Mesenchymal stem cell (in vitro differentiated cells and primary cell): ENCODE data around the gene ANXA4.

Source experiments
- DNase-seq: peaks from one replicate; pipeline ENCODE4 v3.0.0-alpha.2; 2013
- H2AFZ ChIP-seq: one replicate; pipeline ENCODE4 v1.6.1; 2013; ENCODE audit warnings: low read depth, mild to moderate bottlenecking, control low read depth, inconsistent platforms, low read length, moderate library complexity
- H2AK5ac ChIP-seq: 2 replicates; pipeline ENCODE4 v1.6.1; 2013; ENCODE audit warnings: low read length, moderate library complexity, mild to moderate bottlenecking, inconsistent platforms; ENCODE audit not compliant: severe bottlenecking
- H2BK120ac ChIP-seq: one replicate; pipeline ENCODE4 v1.6.1; 2013; ENCODE audit warnings: low read depth, mild to moderate bottlenecking, inconsistent platforms, low read length, moderate library complexity
- H2BK12ac ChIP-seq, 2 experiments: one replicate each; pipeline ENCODE4 v1.6.1; 2013; ENCODE audit warnings: inconsistent platforms in 2 of 2, low read length in 2 of 2, mild to moderate bottlenecking in 2 of 2, moderate library complexity in 2 of 2, control low read depth in 1 of 2
- H2BK15ac ChIP-seq: one replicate; pipeline ENCODE4 v1.6.1; 2013; ENCODE audit warnings: mild to moderate bottlenecking, low read depth, inconsistent platforms; ENCODE audit not compliant: poor library complexity, severe bottlenecking
- H2BK5ac ChIP-seq: 2 replicates; pipeline ENCODE4 v1.6.1; 2013; ENCODE audit warnings: low read depth, mild to moderate bottlenecking, low read length, control low read depth, inconsistent platforms; ENCODE audit not compliant: poor library complexity, severe bottlenecking
- H3K14ac ChIP-seq, 2 experiments: one replicate each; pipeline ENCODE4 v1.6.1; 2013; ENCODE audit warnings: inconsistent platforms in 2 of 2, low read length in 2 of 2, control low read depth in 1 of 2, mild to moderate bottlenecking in 1 of 2, moderate library complexity in 1 of 2
- H3K18ac ChIP-seq, 2 experiments: one replicate each; pipeline ENCODE4 v1.6.1; 2013; ENCODE audit warnings: inconsistent platforms in 2 of 2, low read length in 2 of 2, control low read depth in 1 of 2, low read depth in 1 of 2, mild to moderate bottlenecking in 1 of 2
- H3K23ac ChIP-seq, 2 experiments: one replicate each; pipeline ENCODE4 v1.6.1; 2013; ENCODE audit warnings: inconsistent platforms in 2 of 2, low read length in 2 of 2, mild to moderate bottlenecking in 2 of 2, moderate library complexity in 2 of 2, control low read depth in 1 of 2
- H3K27ac ChIP-seq: 2 replicates; pipeline ENCODE4 v1.5.1; 2013; ENCODE audit warnings: mild to moderate bottlenecking, moderate library complexity, low read length, control low read depth, inconsistent platforms; ENCODE audit not compliant: poor library complexity, severe bottlenecking
- H3K27me3 ChIP-seq, 2 experiments: 2 replicates each; pipeline versions ENCODE4 v1.6.1 to v1.7.0; 2013; ENCODE audit warnings: low read length in 2 of 2, mild to moderate bottlenecking in 2 of 2, moderate library complexity in 2 of 2, control low read depth in 1 of 2, inconsistent platforms in 1 of 2; ENCODE audit not compliant: control insufficient read depth in 1 of 2, insufficient read depth in 1 of 2
- H3K36me3 ChIP-seq, 2 experiments: 2 replicates each; pipeline versions ENCODE4 v1.6.1 to v1.7.0; 2013; ENCODE audit warnings: low read length in 2 of 2, control low read depth in 1 of 2, inconsistent platforms in 1 of 2, low read depth in 1 of 2, mild to moderate bottlenecking in 1 of 2; ENCODE audit not compliant: insufficient read depth in 2 of 2, control insufficient read depth in 1 of 2
- H3K4ac ChIP-seq, 2 experiments: one replicate each; pipeline ENCODE4 v1.6.1; 2013; ENCODE audit warnings: inconsistent platforms in 2 of 2, low read length in 2 of 2, mild to moderate bottlenecking in 2 of 2, moderate library complexity in 2 of 2, control low read depth in 1 of 2, low read depth in 1 of 2
- H3K4me1 ChIP-seq: 2 replicates; pipeline ENCODE4 v1.6.1; 2013; ENCODE audit warnings: low read depth, low read length, control low read depth; ENCODE audit not compliant: control insufficient read depth, insufficient read depth
- H3K4me2 ChIP-seq: 2 replicates; pipeline ENCODE4 v1.6.1; 2013; ENCODE audit warnings: low read length, mild to moderate bottlenecking, inconsistent platforms; ENCODE audit not compliant: poor library complexity, severe bottlenecking
- H3K4me3 ChIP-seq, 2 experiments: 2 replicates each; pipeline versions ENCODE4 v1.5.1 to v1.7.0; 2013; ENCODE audit warnings: low read length in 2 of 2, mild to moderate bottlenecking in 2 of 2, control low read depth in 1 of 2, low read depth in 1 of 2; ENCODE audit not compliant: insufficient read depth in 1 of 2
- H3K79me1 ChIP-seq: replicated peaks from 2 replicates; pipeline ENCODE4 v1.6.1; 2013; ENCODE audit warnings: mild to moderate bottlenecking, control low read depth, low read length, inconsistent platforms; ENCODE audit not compliant: poor library complexity, severe bottlenecking
- H3K9ac ChIP-seq: 2 replicates; pipeline ENCODE4 v1.7.0; 2013; ENCODE audit warnings: mild to moderate bottlenecking, low read length, moderate library complexity
- H3K9me3 ChIP-seq: 2 replicates; pipeline ENCODE4 v1.7.0; 2013; ENCODE audit warnings: mild to moderate bottlenecking, low read length; ENCODE audit not compliant: control insufficient read depth
- H4K8ac ChIP-seq: one replicate; pipeline ENCODE4 v1.6.1; 2013; ENCODE audit warnings: inconsistent platforms, mild to moderate bottlenecking, low read length, moderate library complexity
- H4K91ac ChIP-seq: one replicate; pipeline ENCODE4 v1.6.1; 2013; ENCODE audit warnings: mild to moderate bottlenecking, low read length, inconsistent platforms
- WGBS: methylation state at CpG from one replicate; pipeline ENCODE4 v1.1.7; 2013; ENCODE audit warnings: mixed read lengths; 5-methylcytosine and 5-hydroxymethylcytosine counted together

Gene ANXA4

GRCh38 chr2:69721022-69721421 lies 20.9 kb upstream of the ANXA4 start:
- Histone ChIP-seq H3K9ac (no peak overlapping the region), H3K14ac (no peak overlapping the region), H2BK120ac (no peak overlapping the region), H4K91ac (no peak overlapping the region), H3K4me3 (no peak overlapping the region), H2BK5ac (no peak overlapping the region), H3K9me3 (no peaks in the 10 kb centered on the region), H3K36me3 (no peaks in the 10 kb centered on the region), H3K23ac (no peak overlapping the region), H3K18ac (no peak overlapping the region), H3K27ac (no peak overlapping the region), H2BK15ac (no peak overlapping the region), H4K8ac (no peak overlapping the region), H2AFZ (no peak overlapping the region), H2AK5ac (no peak overlapping the region), H2BK12ac (no peak overlapping the region), H3K79me1 (no peaks in the 10 kb centered on the region), H3K4ac (no peak overlapping the region), H3K4me1 (peaks cover 21% of the 10 kb centered on the region), H3K27me3 (no peaks in the 10 kb centered on the region), H3K4me2 (no peak overlapping the region)
- WGBS, result 91% methylated on average over 2 of the region's 4 CpGs
- DNase-seq, result no peak

DNA sequence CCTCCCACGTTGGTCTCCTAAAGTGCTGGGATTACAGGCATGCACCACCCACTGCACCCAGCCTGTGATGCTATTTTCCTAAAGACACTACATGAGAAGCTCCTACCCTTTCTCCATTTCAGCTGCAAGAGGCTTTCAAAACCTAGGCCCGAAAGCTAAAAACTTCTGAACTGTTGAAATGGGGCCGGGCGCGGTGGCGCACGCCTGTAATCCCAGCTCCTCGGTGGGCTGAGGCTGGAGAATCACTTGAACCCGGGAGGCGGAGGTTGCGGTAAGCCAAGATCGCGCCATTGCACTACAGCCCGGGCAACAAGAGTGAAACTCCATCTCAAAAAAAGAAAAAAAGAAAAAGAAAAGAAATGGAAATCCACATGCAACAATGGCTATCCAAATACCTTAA lies 18.1 kb upstream of the ANXA4 start:
- H2BK5ac ChIP-seq, result no peak overlapping the region
- no peak overlapping the region for H2BK15ac ChIP-seq
- no peak overlapping the region for H3K23ac ChIP-seq
- H3K4me3 ChIP-seq, result no peak overlapping the region
- WGBS, result 97% methylated on average over 11 of the region's 14 CpGs
- H2AK5ac ChIP-seq, result no peak overlapping the region
- H2BK120ac ChIP-seq, result no peak overlapping the region
- H2BK12ac ChIP-seq, result no peak overlapping the region
- no peaks in the 10 kb centered on the region for H3K36me3 ChIP-seq
- no peak overlapping the region for H4K8ac ChIP-seq
- DNase-seq, result no peak
- no peaks in the 10 kb centered on the region for H3K79me1 ChIP-seq
- no peak overlapping the region for H3K14ac ChIP-seq
- no peaks in the 10 kb centered on the region for H3K27me3 ChIP-seq
- H3K18ac ChIP-seq, result no peak overlapping the region
- no peaks in the 10 kb centered on the region for H3K9me3 ChIP-seq
- H3K9ac ChIP-seq, result no peak overlapping the region
- H3K4me1 ChIP-seq, result peaks cover 4% of the 10 kb centered on the region
- H4K91ac ChIP-seq, result no peak overlapping the region
- no peak overlapping the region for H3K27ac ChIP-seq
- no peak overlapping the region for H2AFZ ChIP-seq
- H3K4ac ChIP-seq, result no peak overlapping the region
- no peak overlapping the region for H3K4me2 ChIP-seq

DNA sequence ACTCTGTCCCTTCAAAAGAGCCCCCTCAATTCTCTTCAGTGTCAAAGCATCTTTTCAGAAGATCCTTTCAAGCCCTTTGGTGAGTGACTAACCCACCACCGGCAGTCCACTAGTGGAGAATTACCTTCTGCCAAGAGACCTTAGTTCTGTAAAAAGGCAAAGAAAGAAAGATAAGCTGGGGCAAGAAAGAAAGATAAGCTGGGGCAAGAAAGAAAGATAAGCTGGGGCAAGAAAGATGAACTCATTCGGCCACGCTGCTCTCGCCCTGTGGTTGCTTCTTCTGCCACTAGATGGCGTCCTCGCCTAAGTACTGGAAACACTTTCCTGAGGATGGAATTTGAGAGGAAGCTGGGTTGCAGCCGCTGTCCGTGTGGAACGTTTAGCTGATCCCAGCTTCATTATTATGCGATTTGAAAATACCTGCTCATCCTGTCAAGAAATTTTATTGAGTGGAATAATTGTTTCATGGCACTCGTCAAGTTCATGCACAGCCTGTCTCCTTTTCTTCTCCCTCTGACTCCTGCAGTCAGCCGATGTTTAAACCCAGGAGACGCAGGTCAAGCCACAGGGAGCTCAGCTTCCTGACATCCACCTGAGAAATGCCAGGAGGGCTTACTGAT lies 17.3 kb upstream of the ANXA4 start:
- Histone ChIP-seq H2BK12ac (no peak overlapping the region), H3K4me1 (peaks cover 4% of the 10 kb centered on the region), H4K8ac (no peak overlapping the region), H2BK120ac (no peak overlapping the region), H3K36me3 (no peaks in the 10 kb centered on the region), H3K4me3 (peak overlapping the region in 1 of 2 experiments; percentile 75), H4K91ac (no peak overlapping the region), H3K4ac (no peak overlapping the region), H3K14ac (no peak overlapping the region), H3K4me2 (peak overlapping the region; percentile 71), H3K79me1 (no peaks in the 10 kb centered on the region), H3K9me3 (no peaks in the 10 kb centered on the region), H2BK15ac (no peak overlapping the region), H3K23ac (no peak overlapping the region), H3K27me3 (no peaks in the 10 kb centered on the region), H3K18ac (no peak overlapping the region), H2AFZ (no peak overlapping the region), H2AK5ac (peak overlapping the region; percentile 35), H2BK5ac (no peak overlapping the region), H3K27ac (no peak overlapping the region), H3K9ac (peak overlapping the region; percentile 77)
- 0% methylated on average over 6 of the region's 13 CpGs for WGBS
- DNase-seq, result peak; percentile 73

DNA sequence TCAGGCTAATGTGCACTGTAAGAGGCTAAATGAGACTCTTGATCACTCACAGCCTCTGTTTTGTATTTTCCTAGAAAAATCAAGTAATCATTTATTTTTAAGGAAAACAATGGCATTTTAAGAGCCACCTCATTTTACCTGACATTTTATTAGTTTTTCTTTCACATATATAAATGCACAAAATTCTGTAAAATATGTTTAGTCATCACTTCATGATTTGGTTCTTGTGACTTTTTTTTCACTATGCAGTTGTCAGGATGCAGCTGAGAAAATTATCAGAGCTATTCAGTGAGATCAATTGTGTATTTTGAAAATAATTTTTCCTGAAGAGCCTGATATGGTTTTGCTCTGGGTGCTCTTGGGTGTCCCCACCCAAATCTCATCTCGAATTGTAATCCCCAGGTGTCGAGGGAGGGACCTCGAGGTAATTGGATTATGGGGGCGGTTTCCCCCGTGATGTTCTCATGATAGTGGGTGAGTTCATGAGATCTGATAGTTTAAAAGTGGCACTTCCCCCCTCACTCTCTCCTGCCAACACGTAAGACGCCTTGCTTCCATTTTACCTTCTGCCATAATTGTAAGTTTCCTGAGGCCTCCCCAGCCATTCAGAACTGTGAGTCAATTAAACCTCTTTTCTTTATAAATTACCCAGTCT lies 16.1 kb upstream of the ANXA4 start:
- Histone ChIP-seq H3K4ac (no peak overlapping the region), H4K91ac (no peak overlapping the region), H3K4me1 (peaks cover 4% of the 10 kb centered on the region), H2BK15ac (no peak overlapping the region), H3K4me2 (no peak overlapping the region), H3K14ac (no peak overlapping the region), H4K8ac (no peak overlapping the region), H3K23ac (no peak overlapping the region), H2BK120ac (no peak overlapping the region), H3K36me3 (no peaks in the 10 kb centered on the region), H3K9ac (no peak overlapping the region), H3K4me3 (no peak overlapping the region), H3K18ac (no peak overlapping the region), H3K27ac (no peak overlapping the region), H2BK5ac (no peak overlapping the region), H2BK12ac (peak overlapping the region in 1 of 2 experiments; percentile 71), H3K27me3 (no peaks in the 10 kb centered on the region), H3K9me3 (no peaks in the 10 kb centered on the region), H2AK5ac (peak overlapping the region; percentile 61), H3K79me1 (no peaks in the 10 kb centered on the region), H2AFZ (peak overlapping the region; percentile 73)
- no peak for DNase-seq
- WGBS, result 95% methylated on average over 6 of the region's 7 CpGs
